Loucy (cell line): ENCODE measurements around the gene CACNG1.

Experiments used
- H2AFZ ChIP-seq: fragments of 200-600 bp; sonication (generic); 2 replicates; pipeline ENCODE4 v1.6.0; 2016; ENCODE audit warnings: antibody characterized with exemption, mild to moderate bottlenecking, low read length, moderate library complexity
- H3F3A ChIP-seq: fragments of 200-600 bp; 2 replicates; pipeline ENCODE4 v1.6.0; 2016; ENCODE audit warnings: antibody characterized with exemption, low read depth, mild to moderate bottlenecking
- H3K27me3 ChIP-seq: fragments of 200-600 bp; sonication (generic); 2 replicates; pipeline ENCODE4 v1.6.1; 2014; ENCODE audit warnings: low read length, mild to moderate bottlenecking; ENCODE audit not compliant: insufficient read depth, poor library complexity, severe bottlenecking
- H3K36me3 ChIP-seq: fragments of 200-600 bp; sonication (generic); 2 replicates; pipeline ENCODE4 v1.6.1; 2016; ENCODE audit warnings: low read length; ENCODE audit not compliant: insufficient read depth
- H3K4me1 ChIP-seq: fragments of 200-600 bp; sonication (generic); 2 replicates; pipeline ENCODE4 v1.5.1; 2014; ENCODE audit warnings: low read length, mild to moderate bottlenecking; ENCODE audit not compliant: insufficient read depth, poor library complexity, severe bottlenecking
- H3K4me2 ChIP-seq: fragments of 200-600 bp; sonication (generic); 2 replicates; pipeline ENCODE4 v1.6.0; 2014; ENCODE audit warnings: antibody characterized with exemption, low read length, low read depth, mild to moderate bottlenecking; ENCODE audit not compliant: poor library complexity, severe bottlenecking
- H3K4me3 ChIP-seq: fragments of 200-600 bp; sonication (generic); 2 replicates; pipeline ENCODE4 v1.5.1; 2014; ENCODE audit warnings: low read length, mild to moderate bottlenecking, mixed read lengths; ENCODE audit not compliant: poor library complexity, severe bottlenecking
- H3K79me2 ChIP-seq: fragments of 200-600 bp; sonication (generic); 2 replicates; pipeline ENCODE4 v1.6.1; 2014; ENCODE audit warnings: low read length; ENCODE audit not compliant: insufficient read depth
- H3K9ac ChIP-seq: fragments of 200-600 bp; sonication (generic); 2 replicates; pipeline ENCODE4 v1.6.0; 2014; ENCODE audit warnings: mild to moderate bottlenecking, low read depth, low read length, moderate library complexity; ENCODE audit not compliant: poor library complexity, severe bottlenecking
- H3K9me2 ChIP-seq: fragments of 200-600 bp; sonication (generic); replicated peaks from 2 replicates; pipeline ENCODE4 v1.6.1; 2016; ENCODE audit warnings: low read depth, low read length, mixed read lengths
- H3K9me3 ChIP-seq: fragments of 200-600 bp; sonication (generic); 2 replicates; pipeline ENCODE4 v1.6.1; 2014; ENCODE audit warnings: mild to moderate bottlenecking, antibody characterized with exemption, low read length, low read depth; ENCODE audit not compliant: insufficient read depth
- H4K20me1 ChIP-seq: fragments of 200-600 bp; sonication (generic); 2 replicates; pipeline ENCODE4 v1.6.0; 2014; ENCODE audit warnings: antibody characterized with exemption, low read length, mild to moderate bottlenecking; ENCODE audit not compliant: insufficient read depth, poor library complexity, severe bottlenecking
- CTCF ChIP-seq: fragments of 200-600 bp; sonication (generic); conservative IDR thresholded peaks from 2 replicates; pipeline ENCODE4 v1.5.1; 2014; ENCODE audit warnings: mild to moderate bottlenecking, antibody characterized with exemption, low read length
- EZH2phosphoT487 ChIP-seq: fragments of 200-600 bp; IDR thresholded peaks from 2 replicates; pipeline ENCODE4 v1.6.1; 2018; ENCODE audit warnings: antibody characterized with exemption, mild to moderate bottlenecking, moderate library complexity, borderline replicate concordance

The CACNG1 gene

DNA sequence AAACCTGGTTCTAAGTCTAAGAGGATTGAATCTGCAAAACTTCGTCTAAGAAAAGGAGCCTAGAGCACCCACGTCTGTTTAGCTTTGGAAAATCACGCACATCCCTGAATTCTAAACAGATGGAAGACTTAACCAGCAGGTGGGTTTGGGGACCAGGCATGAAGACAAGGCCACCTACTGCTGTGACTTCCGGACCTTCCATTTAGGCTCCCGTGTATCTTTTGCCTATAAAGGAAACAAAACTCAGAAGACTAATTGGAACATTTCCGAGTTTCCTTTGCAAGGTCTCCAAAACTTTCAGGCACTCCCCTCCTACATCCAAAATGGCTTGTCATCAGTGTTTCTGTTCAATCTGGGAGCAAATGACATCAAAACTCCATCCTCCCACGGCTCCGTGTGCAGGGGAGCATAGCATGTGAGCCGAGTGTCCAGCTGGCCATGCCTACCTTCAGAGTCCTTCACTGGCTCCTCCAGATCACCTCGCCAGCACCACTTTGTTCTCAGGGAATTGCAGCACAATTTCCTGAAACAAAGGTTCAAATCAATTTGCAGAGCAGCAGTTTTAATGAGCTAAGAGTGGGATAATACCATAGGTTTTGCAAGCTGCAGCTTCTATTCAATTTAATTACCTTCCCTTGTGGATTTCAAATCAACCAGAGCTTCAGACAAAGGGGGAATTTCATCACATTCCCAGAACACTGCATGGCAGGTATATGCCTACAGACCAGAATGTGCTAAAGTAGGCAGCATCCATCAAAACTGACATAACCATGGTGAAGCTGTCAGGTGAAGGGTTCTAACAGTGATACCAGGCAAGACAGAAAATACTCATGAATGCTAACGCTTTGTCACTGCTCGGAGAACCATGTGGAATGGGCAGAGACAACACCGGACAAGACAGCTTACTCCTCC, 23.5 kb downstream of the CACNG1 start:
- no peaks in the 10 kb centered on the region for H3F3A ChIP-seq
- no peak overlapping the region for H3K4me2 ChIP-seq
- H3K9me3 ChIP-seq = no peaks in the 10 kb centered on the region
- no peaks in the 10 kb centered on the region for H3K9me2 ChIP-seq
- no peaks in the 10 kb centered on the region for H3K27me3 ChIP-seq
- peaks cover 3% of the 10 kb centered on the region; the same call in 1 of the 2 replicates for H3K36me3 ChIP-seq
- no peaks in the 10 kb centered on the region for H3K4me1 ChIP-seq
- H4K20me1 ChIP-seq = no peaks in the 10 kb centered on the region
- no peak overlapping the region for H2AFZ ChIP-seq
- H3K4me3 ChIP-seq = no peak overlapping the region
- H3K79me2 ChIP-seq = no peaks in the 10 kb centered on the region
- TF ChIP-seq CTCF (no peak), EZH2phosphoT487 (no peak)
- H3K9ac ChIP-seq = no peak overlapping the region

DNA sequence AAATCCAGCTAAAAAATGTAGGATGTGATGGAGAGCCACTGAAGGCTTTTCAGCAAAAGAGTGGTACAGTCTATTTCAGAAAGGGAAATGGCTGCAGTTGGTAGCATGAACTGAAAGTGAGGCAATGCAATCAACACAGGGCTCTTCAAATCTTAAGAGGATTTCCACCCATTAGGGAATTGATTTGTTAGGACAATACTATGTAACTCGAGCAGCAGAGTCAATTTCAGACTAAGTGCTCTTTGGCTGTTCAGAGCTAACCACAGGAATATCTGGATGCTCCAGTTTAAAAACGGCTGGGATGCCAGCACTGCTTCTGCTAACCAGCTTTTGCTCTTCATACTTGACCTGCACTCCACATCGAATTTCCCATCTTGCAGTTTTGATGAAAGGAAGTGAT, 24.6 kb downstream of the CACNG1 start:
- no peak overlapping the region for H3K4me2 ChIP-seq
- no peak overlapping the region for H3K4me3 ChIP-seq
- H4K20me1 ChIP-seq = no peaks in the 10 kb centered on the region
- H3K27me3 ChIP-seq = no peaks in the 10 kb centered on the region
- H3K9me2 ChIP-seq = no peaks in the 10 kb centered on the region
- no peaks in the 10 kb centered on the region for H3K79me2 ChIP-seq
- no peak for TF ChIP-seq EZH2phosphoT487
- TF ChIP-seq CTCF = no peak
- H3K36me3 ChIP-seq = peaks cover 6% of the 10 kb centered on the region; the same call in 1 of the 2 replicates
- H3F3A ChIP-seq = no peaks in the 10 kb centered on the region
- H3K4me1 ChIP-seq = no peaks in the 10 kb centered on the region
- H2AFZ ChIP-seq = no peak overlapping the region
- no peaks in the 10 kb centered on the region for H3K9me3 ChIP-seq
- H3K9ac ChIP-seq = no peak overlapping the region

DNA sequence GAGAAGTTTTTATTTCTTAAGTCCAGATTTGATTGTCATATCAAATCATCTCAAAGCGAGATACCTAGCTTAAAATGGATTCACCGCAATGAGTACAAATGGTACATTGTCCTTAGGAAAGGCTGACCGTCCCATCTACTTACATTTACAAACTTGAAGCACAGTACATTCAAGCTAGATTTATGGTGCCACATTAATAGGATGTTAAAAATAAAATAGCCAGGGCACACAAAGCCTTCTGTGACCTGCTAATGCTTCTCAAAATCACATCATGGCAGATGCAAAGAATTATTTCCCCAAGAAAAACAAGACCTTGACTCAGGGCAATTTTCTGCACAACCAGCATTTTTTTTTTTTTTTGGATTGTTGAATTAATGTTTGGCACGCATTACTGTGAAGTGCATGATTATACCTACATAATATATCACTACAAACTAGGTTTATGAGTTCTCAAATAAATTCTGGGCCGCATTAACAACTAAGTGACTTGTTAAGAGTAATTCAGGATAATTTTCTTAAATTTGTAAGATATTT, 25.3 kb downstream of the CACNG1 start:
- Histone ChIP-seq H2AFZ (no peak overlapping the region), H3K9ac (no peak overlapping the region), H4K20me1 (no peaks in the 10 kb centered on the region), H3K79me2 (no peaks in the 10 kb centered on the region), H3K27me3 (no peaks in the 10 kb centered on the region), H3K9me3 (no peaks in the 10 kb centered on the region), H3K4me3 (no peak overlapping the region), H3K4me2 (no peak overlapping the region), H3K9me2 (no peaks in the 10 kb centered on the region), H3K36me3 (peaks cover 6% of the 10 kb centered on the region; the same call in 1 of the 2 replicates), H3K4me1 (no peaks in the 10 kb centered on the region), H3F3A (no peaks in the 10 kb centered on the region)
- TF ChIP-seq EZH2phosphoT487 = no peak
- no peak for TF ChIP-seq CTCF
